ENCODE data around the gene NUDT6.
A peak's percentile ranks its signal among the peaks of the same experiment; 100 is the strongest.
"Not testable (repeated sequence)": the region's sequence is repeated elsewhere in the genome, so short reads cannot be mapped to it uniquely, and the experiment has no call there.

NUDT6 gene

DNA sequence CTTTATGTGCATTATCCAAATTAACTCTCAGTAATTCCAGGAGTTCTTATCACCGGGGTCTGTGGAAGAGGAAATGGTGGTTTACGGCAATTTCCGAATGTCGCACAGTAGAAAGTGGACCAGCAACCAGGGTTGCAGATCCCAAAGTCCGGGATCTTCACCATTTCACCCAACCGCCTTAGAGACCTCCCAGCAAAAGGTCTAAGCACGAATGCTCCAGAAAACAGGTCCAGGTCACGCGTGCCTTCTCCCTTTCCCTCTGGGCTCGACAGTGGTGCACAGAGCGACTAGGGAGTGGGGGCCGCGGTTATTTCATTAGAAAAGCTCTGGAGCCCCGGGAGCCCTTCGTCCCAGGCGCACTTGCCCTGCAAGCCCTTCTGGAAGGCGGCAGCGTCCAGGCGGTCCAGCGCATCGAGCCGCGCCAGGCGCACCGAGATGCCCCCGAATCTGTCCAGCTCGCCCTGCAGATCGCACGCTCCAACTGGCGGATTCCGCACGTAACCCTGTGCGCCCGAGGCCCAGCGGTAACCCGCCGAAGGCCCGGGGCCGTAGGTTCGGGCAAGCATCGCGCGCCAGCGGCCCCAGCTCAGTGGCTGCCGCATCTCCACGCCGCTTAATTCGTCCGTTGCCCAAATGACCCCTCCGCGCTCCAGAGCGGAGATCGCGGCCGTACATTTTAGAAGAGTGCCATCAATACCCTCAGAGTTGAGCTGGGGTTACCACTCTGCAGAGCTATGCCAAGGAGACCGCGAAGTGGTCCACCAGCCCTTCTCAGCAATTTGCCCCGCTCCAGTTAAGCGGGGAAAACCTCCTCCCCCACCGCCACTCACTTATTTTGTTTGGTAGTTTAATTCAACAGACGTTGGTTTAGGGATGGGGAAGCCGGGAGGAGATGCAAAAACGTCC is at the start of gene NUDT6:
Gene NUDT6, minus strand, starts transcription at position 627 of the 906 bp plus-strand sequence. Its CDS starts 25 bp downstream, at position 602.
- peak; percentile 69 for DNase-seq (ENCODE audit: low read depth)

- peak; percentile 14 for DNase-seq (ENCODE audit: low read depth)
Measured at GRCh38 chr4:122968227-122968812, 45.9 kb upstream of the NUDT6 start.

DNA sequence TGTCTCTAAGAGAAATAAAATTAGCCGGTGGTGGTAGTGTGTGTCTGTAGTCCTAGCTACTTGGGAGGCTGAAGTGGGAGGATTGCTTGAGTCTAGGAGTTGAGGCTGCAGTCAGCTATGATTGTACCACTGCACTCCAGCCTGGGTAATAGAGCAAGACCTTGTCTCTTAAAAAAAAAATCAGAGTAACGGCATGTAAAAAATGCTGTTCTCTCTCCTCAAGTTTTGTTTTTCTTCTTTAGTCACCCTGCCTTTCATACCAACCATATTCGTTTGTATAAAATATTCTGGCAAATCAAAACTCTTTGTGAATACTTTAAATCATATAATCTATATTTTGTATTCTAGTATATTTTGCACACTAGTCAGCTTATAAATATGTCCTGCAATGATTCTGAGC is 44.8 kb upstream of the NUDT6 start:
- no peak for DNase-seq (ENCODE audit: low read depth)

- no peak for DNase-seq (ENCODE audit: low read depth)
Measured at GRCh38 chr4:122966201-122966600, 43.8 kb upstream of the NUDT6 start.

DNA sequence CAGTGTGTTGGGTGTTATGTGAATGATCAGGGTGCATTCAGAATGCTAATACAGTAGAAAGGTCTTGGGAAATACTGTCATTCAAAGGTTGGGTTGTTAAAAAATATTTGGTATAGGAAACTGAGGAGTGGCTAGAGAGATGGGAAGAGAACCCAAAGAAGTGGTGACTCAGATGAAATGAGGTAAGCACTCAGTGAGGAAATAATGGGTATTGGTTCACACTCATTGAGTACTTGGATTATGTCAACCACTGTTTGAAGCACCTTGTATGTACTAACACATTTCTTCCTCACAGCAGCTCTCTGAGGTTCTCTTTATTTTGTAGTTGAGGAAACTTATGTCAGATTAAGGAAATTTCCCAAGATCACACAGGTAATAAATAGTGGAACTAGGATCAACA is 40.8 kb upstream of the NUDT6 start:
- DNase-seq (ENCODE audit: low read depth), result peak; percentile 67

DNA sequence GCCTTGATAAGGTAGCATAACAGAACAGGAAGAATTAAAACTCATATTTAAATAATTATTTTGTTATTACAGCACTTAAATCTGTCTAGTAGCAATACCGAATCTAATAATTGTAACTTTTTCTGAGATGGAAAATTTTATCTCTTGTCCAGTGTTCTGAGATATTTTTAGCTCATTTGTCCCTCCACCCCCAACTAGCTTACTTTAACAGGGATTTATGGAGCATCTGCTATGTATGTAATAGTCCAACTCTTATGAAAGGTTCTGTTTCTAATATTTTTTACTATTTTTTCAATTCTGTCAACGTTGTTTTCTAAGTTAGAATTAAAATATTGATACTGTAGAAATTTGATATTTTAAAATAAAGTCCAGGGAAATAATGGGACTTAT is 38.2 kb upstream of the NUDT6 start:
- no peak for DNase-seq (ENCODE audit: low read depth)

GRCh38 chr4:122959981-122960610 is 37.7 kb upstream of the NUDT6 start:
- peak; percentile 5 for DNase-seq (ENCODE audit: low read depth)

DNA sequence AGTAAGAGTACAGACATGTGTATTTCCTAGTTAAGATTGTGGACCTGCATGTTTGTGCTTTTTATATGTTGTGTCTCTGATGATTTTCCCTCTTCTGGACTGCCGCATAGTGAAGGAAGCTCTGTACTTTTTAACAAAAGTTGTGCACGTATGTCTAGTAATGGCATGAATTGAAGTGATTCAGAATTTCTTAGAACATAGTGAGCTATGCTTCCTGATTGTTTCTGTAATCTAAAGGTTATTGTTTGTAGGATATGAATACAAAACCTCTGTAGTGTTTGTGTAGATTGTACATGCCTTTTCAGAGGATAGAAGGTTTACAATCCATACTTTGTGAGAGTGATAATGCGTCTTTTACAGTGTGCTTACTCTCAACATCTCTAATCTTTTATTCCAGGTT is 37.0 kb upstream of the NUDT6 start:
- DNase-seq (ENCODE audit: low read depth), result no peak

GRCh38 chr4:122958505-122958904 is 36.1 kb upstream of the NUDT6 start:
- DNase-seq (ENCODE audit: low read depth), result no peak

DNA sequence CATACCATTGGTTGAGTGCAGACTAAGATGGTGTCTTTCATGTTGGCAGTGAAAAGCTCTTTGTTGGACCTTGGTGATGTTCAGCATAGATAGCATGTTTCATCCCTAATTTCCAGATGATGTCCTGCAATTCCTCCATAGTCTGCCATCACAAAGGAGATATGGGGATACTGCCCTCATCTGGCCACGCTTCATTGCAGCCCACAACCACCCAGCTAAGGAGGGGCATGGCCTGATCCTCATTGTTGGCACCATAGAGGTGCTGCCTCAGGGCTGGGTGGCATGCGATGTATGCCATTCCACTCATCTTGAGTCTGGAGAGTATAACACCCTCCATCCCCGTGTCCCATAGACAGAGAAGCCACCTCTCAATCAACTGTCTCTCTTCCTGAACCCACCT is 31.5 kb upstream of the NUDT6 start:
- DNase-seq (ENCODE audit: low read depth), result no peak

DNA sequence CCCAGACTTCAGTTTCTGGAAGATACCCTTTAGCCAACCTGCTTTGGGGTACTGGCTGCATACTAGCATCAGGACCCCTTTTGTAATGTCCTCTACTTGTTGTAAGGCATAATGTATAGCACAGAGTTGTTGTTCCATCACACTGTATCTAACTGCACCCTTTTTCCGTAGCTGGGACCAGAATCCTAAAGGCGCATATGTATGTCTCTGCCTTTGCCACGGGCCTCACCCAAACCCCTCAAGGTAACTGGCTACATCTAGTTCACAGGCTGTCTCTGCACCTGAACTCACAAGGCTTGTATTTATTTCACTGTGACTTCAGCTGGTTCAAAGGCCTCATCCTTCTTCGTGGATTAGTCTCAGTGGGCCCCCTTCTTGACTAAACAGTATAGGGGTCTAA is 29.6 kb upstream of the NUDT6 start:
- DNase-seq (ENCODE audit: low read depth), result no peak

GRCh38 chr4:122948671-122949070 is 26.3 kb upstream of the NUDT6 start:
- DNase-seq (ENCODE audit: low read depth), result no peak

GRCh38 chr4:122946142-122946541 is 23.7 kb upstream of the NUDT6 start:
- DNase-seq (ENCODE audit: low read depth), result no peak

- not testable (repeated sequence) for DNase-seq (ENCODE audit: low read depth)
Measured at GRCh38 chr4:122945136-122945535, 22.7 kb upstream of the NUDT6 start.

- no peak for DNase-seq (ENCODE audit: low read depth)
Measured at GRCh38 chr4:122932763-122933162, 10.4 kb upstream of the NUDT6 start.

DNA sequence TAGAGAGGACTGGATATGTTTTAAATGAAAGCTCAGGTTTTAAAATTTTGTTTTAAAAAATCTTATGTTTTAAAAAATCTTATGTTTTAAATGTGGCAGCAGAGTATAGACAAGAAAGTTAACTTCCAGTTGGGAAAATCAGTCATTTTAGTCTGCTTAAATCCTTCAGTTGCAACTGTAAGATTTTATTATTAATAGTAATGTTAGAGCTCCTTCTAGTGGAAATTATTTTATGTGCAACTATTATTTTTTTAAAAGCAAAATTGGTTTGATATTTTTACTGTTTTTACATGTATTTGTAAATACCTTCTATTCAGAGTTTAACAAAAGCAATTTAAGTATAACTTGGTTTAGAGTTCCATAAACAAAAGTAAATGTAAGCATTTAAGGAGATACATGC is 8.5 kb upstream of the NUDT6 start:
- DNase-seq (ENCODE audit: low read depth), result peak; percentile 26

- DNase-seq (ENCODE audit: low read depth), result no peak
Measured at GRCh38 chr4:122928930-122929329, 6.5 kb upstream of the NUDT6 start.

DNA sequence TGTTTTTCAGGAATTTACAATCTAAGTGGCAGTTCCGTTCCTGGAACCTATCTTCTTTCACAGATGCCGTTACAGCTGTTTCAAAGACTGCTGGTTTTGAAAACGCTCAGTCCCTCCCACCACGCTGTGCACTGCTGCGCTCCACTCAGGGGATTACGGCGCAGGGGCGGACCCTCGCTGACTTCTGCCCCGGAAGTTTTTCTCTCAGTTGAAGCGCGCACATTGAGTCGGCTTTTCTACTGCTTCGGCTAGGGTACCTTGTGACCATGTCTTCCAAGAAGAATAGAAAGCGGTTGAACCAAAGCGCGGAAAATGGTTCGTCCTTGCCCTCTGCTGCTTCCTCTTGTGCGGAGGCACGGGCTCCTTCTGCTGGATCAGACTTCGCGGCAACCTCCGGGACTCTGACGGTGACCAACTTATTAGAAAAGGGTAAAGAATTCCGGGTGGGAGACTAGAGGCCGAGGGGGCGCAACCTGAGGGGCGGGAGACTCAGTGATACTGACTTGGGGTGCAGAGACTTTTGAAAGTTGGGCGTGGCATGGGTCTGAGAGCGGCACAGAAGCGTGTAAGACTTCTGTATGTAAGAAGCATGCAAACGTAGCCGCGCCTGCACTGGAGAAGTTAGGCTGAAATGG is 597 bp upstream of the NUDT6 start:
- DNase-seq (ENCODE audit: low read depth), result peak; percentile 90

GRCh38 chr4:122921300-122921699 is 1.1 kb downstream of the NUDT6 start:
- DNase-seq (ENCODE audit: low read depth), result no peak

DNA sequence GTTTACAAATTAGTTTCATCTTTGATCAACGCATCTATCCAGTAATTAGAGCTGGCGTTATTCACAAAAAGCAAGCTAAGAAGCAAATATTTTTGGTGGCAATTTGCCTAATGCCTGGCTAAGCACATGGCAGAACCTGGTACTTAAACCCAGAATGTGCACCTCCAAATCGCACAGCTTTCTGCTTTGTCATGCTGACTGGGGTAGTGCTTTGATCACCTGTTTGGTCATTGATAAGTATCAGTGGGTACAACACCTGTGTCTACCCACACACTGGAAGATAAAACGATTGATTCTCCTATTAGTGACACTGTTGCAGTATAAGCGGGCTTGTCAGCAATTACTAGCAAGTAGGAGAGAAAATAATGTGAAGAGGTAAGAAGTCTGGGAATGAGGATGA is 1.9 kb downstream of the NUDT6 start:
- no peak for DNase-seq (ENCODE audit: low read depth)

DNA sequence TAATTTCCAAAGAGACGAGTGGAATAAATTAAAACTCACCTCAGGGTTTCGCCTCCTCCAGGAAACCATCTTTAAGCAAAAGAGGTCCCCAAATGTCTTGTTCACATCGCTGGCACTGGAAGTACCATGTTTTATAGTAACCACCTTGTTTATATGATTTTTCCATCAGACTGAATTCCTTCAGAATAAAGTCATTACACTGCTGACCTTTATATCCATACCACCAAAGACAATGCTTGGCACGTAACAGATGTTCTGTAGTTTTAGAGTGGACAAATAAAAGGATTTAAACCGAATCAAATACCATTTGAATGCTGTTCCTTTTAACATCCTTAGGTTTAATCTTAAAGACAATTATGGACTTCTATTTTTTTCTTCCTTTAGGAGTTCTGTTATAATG is 4.7 kb downstream of the NUDT6 start:
- DNase-seq (ENCODE audit: low read depth), result peak; percentile 45

DNA sequence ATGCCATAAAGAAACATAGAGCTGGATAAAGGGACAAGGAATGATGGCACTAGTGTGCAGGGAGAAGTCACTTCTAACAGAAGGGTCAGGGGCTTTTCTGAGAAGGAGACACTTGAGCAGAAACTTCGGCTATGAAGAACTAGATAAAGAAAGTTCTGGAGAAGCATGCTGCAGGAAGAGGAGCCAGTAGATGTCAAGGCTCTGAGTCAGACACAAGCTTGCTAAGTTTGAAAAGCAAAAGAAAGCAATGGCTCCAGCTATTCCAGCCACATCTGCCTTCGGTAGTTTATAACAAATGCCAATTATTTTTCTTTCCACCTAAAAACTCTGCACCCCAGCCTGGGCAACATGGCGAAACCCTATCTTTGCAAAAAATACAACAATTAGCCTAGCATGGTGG is 7.5 kb downstream of the NUDT6 start:
- DNase-seq (ENCODE audit: low read depth), result peak; percentile 78
